SK-N-SH (cell line): ENCODE data around the gene PPM1E.

Source experiments
- CTCF ChIP-seq: fragments of 200-600 bp; sonication (generic); IDR thresholded peaks from 2 replicates; pipeline ENCODE4 v1.6.1; 2017; ENCODE audit warnings: antibody characterized with exemption, mild to moderate bottlenecking, moderate library complexity
- ELF1 ChIP-seq: IDR thresholded peaks from 2 replicates; pipeline ENCODE4 v1.4.0; 2012
- EP300 ChIP-seq, 2 experiments: IDR thresholded peaks; 2 replicates each; pipeline versions ENCODE4 v1.4.0 to v1.6.1; 2012; ENCODE audit warnings: borderline replicate concordance in 1 of 2, low read depth in 1 of 2, low read length in 1 of 2
- IRF3 ChIP-seq: fragments of 150-350 bp; IDR thresholded peaks from 2 replicates; pipeline ENCODE4 v1.6.1; 2016; ENCODE audit warnings: mild to moderate bottlenecking, low read depth, low read length
- NFIC ChIP-seq: IDR thresholded peaks from 2 replicates; pipeline ENCODE4 v1.4.0; 2012; ENCODE audit warnings: borderline replicate concordance
- POLR2AphosphoS5 ChIP-seq: IDR thresholded peaks from 2 replicates; pipeline ENCODE4 v1.6.1; 2012; ENCODE audit warnings: low read depth, low read length
- SIN3A ChIP-seq: IDR thresholded peaks from 2 replicates; pipeline ENCODE4 v1.6.1; 2012; ENCODE audit warnings: low read depth, mild to moderate bottlenecking, low read length, moderate library complexity, borderline replicate concordance
- SMC3 ChIP-seq: IDR thresholded peaks from 2 replicates; pipeline ENCODE4 v1.6.1; 2012; ENCODE audit warnings: low read depth, low read length, improper control_type of control experiment
- USF1 ChIP-seq: IDR thresholded peaks from 2 replicates; pipeline ENCODE4 v1.4.0; 2012; ENCODE audit warnings: low read depth, borderline replicate concordance
- USF2 ChIP-seq: fragments of 150-350 bp; IDR thresholded peaks from 2 replicates; pipeline ENCODE4 v1.6.1; 2017; ENCODE audit warnings: antibody characterized with exemption, low read length, low read depth, borderline replicate concordance
- YY1 ChIP-seq: IDR thresholded peaks from 2 replicates; pipeline ENCODE4 v1.4.0; 2012; ENCODE audit warnings: low read depth, mild to moderate bottlenecking

- TF ChIP-seq USF2 (no peak), CTCF (no peak), SMC3 (no peak), POLR2AphosphoS5 (no peak), USF1 (no peak), IRF3 (no peak), NFIC (no peak), EP300 (IDR thresholded peaks at IDR 0.05; ENCODE audit: borderline replicate concordance in 1 of 2, low read depth in 1 of 2, low read length in 1 of 2) (no peak), SIN3A (no peak), YY1 (no peak), ELF1 (no peak)
These were observed 134.3 kb downstream of the PPM1E start for GRCh38 chr17:58889928-58890327.
